ENCODE measurements around the gene IQGAP2. TPM values are rescaled to one million over a fixed set of nuclear protein-coding genes. Genes with fewer than 3 reads are reported as not detected.
"Not testable (repeated sequence)": the region's sequence is repeated elsewhere in the genome, so short reads cannot be mapped to it uniquely, and the experiment has no call there.

The IQGAP2 gene
- total RNA-seq, 1 donor from 2014 or later, result 2.4 TPM

GRCh38 chr5:76582230-76583162, 179.4 kb downstream of the IQGAP2 start:
- DNase-seq, result no peak

GRCh38 chr5:76583163-76584047, 180.3 kb downstream of the IQGAP2 start:
- peak; percentile 45 for DNase-seq

- no peak for DNase-seq
These were observed 182.7 kb downstream of the IQGAP2 start for GRCh38 chr5:76585783-76586217.

- DNase-seq, result no peak
These were observed 183.4 kb downstream of the IQGAP2 start for GRCh38 chr5:76586531-76586930.

DNA sequence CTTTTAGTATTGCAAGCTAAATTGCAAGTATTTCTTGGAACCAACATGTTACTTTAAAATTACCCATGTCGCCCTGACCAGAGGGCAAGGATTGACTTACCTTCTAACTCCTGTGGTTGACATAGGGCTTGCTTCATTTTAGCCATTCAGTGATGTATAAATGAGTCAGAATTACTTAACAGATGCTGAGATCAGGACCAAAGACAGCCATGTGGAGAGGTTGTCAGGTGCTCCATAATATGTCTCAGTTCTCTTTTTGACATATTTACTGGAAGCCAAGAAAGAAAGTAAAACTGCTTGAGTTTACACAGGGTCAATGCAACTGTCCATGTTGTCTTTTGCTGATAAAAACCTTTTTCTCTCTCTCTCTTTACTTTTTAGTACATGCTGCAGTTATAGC, 186.9 kb downstream of the IQGAP2 start:
- no peak for DNase-seq

DNA sequence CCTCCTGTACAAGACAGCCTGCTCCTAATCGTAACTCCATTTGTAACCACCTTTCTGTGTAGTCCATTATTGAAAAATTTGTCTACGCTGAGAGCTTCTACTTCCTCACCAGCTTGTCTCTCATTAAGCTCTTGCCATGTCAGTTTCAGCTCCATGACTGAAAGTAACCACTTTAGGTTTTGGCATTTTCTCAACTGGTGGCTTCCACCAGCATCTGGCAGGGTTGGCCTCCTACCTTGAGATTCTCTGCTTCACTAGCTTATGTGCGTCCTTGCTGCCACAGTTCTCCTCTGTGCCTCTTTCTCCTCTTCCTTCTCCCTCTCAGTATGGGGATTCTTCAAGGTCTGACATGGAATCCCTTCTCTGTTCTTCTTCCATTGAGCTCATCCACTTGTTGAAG, 188.3 kb downstream of the IQGAP2 start:
- DNase-seq, result no peak

DNA sequence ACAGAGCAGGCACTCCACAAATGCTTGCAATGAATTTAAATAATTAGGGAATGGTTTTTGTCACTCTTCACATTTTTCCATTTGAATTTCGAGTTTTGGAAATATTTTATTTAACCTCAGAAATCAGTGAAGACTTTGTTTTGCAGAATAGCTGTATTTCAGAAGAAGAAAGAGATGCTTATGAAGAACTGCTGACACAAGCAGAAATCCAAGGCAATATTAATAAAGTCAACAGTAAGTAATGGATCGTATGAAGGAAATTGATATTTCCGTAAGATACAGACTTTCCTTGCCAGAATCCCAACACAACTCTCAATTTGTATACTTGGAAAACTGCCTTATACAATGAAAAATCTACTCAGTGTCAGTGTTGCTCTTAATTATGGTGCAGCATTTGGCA, 189.6 kb downstream of the IQGAP2 start:
- no peak for DNase-seq

DNA sequence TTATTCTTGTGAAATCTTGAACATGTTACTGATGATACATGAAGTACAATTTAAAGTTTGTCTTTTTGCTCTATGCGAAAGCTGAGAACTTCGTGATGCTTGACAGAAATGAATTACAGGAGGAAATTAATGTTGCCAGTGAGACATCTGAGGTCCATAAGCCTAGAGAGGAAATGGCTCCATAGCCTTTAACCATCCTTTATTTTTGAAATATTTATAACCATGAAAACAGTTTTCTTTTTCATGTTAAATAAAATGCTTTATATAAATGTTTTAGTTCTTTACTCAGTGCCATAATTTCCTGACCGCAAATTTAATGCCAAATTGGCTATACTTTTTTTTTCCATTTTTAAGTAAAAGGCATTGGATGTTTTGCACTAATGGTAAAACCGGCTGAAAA, 191.0 kb downstream of the IQGAP2 start:
- no peak for DNase-seq

DNA sequence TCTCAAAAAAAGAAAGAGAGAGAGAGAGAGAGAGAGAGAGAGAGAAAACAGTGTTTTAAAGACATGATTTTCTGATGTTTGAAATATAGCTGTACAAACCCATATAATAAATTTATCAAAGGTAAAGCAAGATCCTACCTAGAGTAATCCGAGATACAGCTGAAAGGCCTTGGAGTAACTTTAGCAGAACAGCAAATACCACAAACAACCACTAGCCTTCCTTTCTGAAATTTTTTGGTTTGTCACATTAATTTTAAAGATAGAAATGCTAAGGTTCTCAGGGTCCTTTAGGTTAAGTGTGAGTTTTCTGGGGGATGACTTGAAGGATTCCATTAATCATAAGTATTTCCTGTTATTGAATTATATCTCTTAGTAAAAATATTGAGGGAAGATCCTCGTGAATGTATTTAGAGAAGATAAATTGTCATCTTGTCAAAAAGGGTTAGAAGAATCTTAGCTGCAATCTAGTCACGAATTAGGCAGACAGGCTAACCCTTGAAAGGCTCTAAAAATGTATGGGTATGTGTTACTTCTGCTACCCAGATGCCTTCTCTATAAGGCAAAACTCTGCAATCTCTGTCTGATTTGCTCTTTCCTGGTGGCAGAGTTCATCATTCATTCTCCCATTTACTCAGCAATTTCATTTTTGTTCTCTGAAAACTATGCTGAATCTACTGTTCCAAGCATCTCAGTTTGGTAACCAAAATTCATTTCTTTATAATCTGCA, 192.8 kb downstream of the IQGAP2 start:
- no peak for DNase-seq

GRCh38 chr5:76598531-76598930, 195.4 kb downstream of the IQGAP2 start:
- no peak for DNase-seq

DNA sequence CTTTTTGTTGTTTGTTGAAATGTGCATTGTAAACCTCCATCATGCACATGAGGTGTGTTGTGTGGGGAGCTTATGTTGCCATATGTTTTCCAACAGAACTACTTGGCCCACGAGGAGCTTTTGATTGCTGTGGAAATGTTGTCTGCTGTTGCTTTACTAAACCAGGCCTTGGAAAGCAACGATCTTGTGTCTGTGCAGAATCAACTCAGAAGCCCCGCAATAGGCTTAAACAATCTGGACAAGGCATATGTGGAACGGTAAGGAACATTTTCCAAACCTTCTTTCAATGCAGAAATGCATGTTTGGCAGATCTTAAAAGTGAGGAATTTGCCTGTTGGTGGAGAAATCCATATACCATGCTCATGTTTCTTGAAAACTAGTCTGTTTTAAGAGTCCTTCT, 197.6 kb downstream of the IQGAP2 start:
- DNase-seq, result no peak

DNA sequence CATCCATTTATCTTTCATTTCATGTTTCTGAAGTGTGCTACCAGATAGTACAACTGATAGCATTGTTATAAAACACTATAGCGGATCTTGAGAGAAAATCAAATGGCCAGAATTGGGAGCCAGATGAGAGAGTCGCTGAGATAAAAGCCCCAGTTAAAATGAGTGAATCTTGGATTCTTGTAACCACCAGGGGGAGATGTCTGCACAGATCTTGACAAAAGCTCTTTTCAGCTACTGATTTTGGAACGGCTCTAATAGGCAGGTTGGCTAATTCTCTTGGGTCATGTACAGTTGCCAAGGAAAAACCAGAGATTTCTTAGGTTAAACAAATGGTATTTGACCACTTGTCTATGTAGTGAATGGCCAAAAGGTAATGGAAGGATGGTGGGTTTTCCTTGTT, 198.4 kb downstream of the IQGAP2 start:
- DNase-seq, result peak; percentile 85

GRCh38 chr5:76602094-76602726, 199.1 kb downstream of the IQGAP2 start:
- DNase-seq, result peak; percentile 61

GRCh38 chr5:76603991-76604390, 200.9 kb downstream of the IQGAP2 start:
- not testable (repeated sequence) for DNase-seq

DNA sequence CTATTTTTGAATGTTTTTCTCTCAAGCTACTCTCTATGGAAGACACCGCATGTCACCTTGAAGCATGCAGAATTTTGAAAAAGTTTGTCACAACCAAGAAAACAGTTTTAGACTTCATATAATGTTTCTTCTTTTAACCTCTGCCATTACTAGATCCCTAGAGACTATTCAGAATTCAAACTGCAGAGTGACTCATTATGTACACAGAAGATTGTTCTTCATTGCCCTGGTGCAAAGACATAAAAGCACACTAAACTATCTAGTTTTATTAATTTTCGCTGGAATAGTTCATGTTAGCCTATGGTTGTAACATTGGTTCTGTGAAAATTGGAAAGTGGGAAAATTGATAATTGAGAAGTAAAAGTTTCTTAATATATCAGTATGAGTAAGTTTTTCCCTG, 201.8 kb downstream of the IQGAP2 start:
- DNase-seq, result peak; percentile 47

GRCh38 chr5:76606701-76607100, 203.6 kb downstream of the IQGAP2 start:
- no peak for DNase-seq

GRCh38 chr5:76607353-76607871, 204.3 kb downstream of the IQGAP2 start:
- no peak for DNase-seq

DNA sequence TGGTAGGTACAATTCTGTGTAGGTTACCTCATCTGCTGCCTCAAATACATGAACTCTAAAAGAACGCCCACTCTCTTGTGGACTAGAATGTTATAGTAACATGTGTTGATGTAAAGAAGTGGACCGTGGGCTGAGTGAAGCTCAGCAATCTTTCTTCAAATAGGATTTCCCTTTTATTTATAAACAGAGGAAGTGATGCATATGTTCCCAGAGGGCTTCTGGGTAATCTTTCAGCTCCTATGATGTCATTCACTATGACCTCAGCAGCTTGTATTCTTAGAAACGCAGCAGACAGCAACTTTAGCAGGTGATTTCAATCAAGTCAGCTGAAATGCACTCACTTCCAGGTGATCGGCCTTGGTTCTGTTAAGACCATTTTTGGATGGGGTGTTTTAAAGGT, 205.7 kb downstream of the IQGAP2 start:
- DNase-seq, result peak; percentile 80

GRCh38 chr5:76610196-76610595, 207.1 kb downstream of the IQGAP2 start:
- DNase-seq, result no peak

GRCh38 chr5:76612942-76613341, 209.9 kb downstream of the IQGAP2 start:
- DNase-seq, result no peak

DNA sequence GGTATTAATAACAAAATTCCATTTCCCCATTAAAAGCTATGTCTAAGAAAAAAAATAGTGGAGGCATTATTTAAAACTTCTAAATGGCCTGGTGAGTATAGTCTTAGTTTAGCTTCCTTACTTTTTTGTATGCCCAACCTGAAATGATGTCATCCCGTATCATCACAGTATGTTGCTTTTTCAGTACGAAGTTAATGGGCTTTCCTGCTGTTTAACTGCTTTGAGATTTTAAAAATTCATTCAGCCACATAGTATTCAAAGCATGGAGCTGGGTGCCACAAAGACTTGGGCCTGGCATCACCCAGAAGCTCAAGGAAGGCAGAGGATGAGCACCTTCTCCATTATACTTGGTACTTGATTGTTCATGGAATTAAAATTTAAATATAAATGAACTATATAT, 212.7 kb downstream of the IQGAP2 start:
- no peak for DNase-seq

DNA sequence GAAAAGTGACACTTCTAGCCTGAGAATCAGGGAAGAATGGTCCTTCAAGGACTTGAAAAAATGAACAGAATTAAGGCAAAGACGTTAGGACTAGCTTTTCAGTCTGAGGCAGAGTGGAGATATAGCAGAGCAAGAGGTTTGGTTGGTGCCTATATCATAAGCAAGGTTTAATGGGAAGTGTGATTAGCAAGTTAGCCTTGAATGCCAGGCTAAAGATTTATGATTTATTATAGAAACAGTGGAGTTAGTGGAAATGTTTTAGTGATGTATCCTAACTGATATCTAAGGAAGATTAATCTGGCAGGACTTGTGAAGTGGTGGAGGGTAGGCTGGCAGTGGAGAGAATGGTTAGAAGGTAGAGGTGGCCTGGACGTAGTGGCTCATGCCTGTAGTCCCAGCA, 213.1 kb downstream of the IQGAP2 start:
- no peak for DNase-seq

Measured in dermis blood vessel endothelial cell (primary cell).